A673 (cell line): Measurements from ENCODE around the gene MPZL1.

Source experiments
- CTCF ChIP-seq: fragments of 300-800, 200-600 bp; sonication (generic); conservative IDR thresholded peaks from 2 replicates; pipeline ENCODE4 v1.5.1; 2017; ENCODE audit warnings: low read depth, mild to moderate bottlenecking, antibody characterized with exemption, low read length, moderate library complexity, mixed read lengths
- EZH2 ChIP-seq: fragments of 200-600 bp; sonication (generic); IDR thresholded peaks from 2 replicates; pipeline ENCODE4 v1.6.1; 2017; ENCODE audit warnings: borderline replicate concordance, low read depth, mild to moderate bottlenecking, mixed read lengths, antibody characterized with exemption, low read length; ENCODE audit not compliant: poor library complexity, severe bottlenecking

GRCh38 chr1:167716000-167716271 is 5.8 kb upstream of the MPZL1 start:
- TF ChIP-seq CTCF (no peak), EZH2 (no peak)
